Measurements from ENCODE around the gene LACTBL1.

Gene LACTBL1

DNA sequence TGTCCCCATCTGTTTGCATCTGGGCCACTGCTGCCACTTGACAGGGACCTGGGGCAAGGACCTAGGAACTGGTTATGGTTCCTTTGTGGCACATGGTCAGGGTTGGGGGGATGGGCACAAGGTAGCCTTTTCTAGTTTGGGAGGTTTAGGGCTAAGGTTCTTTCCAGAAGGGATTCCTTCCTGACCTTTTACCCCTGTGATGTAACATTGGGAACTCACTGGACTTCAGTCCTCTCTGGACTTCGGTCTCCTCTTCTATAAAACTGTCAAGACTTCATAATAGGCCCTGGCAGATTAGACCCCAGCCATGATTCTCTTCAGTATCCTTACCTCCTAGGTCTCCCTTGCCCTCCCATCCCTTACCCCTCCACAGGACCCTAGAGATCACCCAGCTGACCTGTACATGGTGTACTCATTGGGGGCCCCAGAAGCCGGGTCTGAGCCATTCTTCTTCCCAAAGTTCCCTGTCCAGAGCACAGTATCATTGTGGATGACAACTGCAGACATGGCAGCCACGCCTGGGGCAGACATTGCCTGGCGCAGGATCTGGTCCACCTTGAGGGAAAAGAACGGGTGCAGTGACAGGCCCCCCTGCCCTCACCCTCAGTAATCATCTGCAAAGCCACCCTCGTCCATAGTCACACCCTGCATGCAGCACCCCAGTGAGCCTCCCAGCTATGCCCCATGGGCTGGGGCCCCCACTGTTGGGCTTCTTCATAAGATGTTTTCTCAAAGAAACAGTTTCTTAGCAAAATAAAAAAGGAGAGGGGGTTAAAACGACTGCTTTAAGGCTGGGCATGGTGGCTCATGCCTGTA, 12.9 kb downstream of the LACTBL1 start:
- DNase-seq (ENCODE audit: low read depth) = no peak
- no peak overlapping the region for H3K4me3 ChIP-seq (replicated peaks; ENCODE audit: low read depth, low read length)
- TF ChIP-seq, protein P1, sequence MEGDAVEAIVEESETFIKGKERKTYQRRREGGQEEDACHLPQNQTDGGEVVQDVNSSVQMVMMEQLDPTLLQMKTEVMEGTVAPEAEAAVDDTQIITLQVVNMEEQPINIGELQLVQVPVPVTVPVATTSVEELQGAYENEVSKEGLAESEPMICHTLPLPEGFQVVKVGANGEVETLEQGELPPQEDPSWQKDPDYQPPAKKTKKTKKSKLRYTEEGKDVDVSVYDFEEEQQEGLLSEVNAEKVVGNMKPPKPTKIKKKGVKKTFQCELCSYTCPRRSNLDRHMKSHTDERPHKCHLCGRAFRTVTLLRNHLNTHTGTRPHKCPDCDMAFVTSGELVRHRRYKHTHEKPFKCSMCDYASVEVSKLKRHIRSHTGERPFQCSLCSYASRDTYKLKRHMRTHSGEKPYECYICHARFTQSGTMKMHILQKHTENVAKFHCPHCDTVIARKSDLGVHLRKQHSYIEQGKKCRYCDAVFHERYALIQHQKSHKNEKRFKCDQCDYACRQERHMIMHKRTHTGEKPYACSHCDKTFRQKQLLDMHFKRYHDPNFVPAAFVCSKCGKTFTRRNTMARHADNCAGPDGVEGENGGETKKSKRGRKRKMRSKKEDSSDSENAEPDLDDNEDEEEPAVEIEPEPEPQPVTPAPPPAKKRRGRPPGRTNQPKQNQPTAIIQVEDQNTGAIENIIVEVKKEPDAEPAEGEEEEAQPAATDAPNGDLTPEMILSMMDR (IDR thresholded peaks at IDR 0.05; ENCODE audit: low read length, missing control alignments) = no peak

DNA sequence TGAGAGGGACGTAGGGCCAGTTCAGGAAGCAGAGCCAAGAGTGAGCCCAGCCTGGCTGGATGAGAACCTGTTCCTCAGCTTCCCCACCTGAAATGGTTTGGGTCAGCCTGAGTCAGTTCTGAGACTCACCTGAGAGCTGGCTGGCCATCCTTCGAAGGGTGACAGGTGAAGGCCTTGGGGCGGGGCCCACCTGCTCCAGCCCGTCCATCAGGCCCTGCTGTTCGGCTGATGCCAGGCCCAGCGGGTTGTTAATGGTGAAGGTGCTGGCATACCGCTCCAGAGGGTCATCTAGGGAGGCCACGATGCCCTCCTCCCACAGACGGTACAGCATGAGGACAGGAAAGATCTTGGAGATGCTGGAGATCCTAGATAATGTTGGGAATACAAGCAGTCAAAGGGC, 14.1 kb downstream of the LACTBL1 start:
- no peak for DNase-seq (ENCODE audit: low read depth)
- no peak overlapping the region for H3K4me3 ChIP-seq (replicated peaks; ENCODE audit: low read depth, low read length)
- TF ChIP-seq, protein P1 (IDR thresholded peaks at IDR 0.05; ENCODE audit: low read length, missing control alignments) = no peak

DNA sequence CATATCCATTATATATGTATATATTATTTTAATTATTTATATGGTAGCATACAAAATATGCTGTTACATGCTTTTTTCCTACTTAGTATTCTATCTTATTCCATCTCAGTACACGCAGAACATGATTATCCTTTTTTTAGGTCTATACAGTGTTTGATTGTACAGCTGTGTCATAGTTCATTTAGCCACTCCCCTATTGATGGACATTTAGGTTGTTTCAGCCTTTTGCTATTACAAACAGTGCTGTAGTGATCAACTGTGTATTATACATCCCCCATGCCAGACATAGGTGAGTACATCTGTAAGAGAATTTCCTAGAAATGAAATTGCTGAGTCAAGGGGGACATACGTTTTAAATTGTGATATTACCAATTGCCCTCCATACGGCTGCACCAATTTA, 15.6 kb downstream of the LACTBL1 start:
- H3K4me3 ChIP-seq (replicated peaks; ENCODE audit: low read depth, low read length) = no peak overlapping the region
- no peak for DNase-seq (ENCODE audit: low read depth)
- TF ChIP-seq, protein P1 (IDR thresholded peaks at IDR 0.05; ENCODE audit: low read length, missing control alignments) = no peak

DNA sequence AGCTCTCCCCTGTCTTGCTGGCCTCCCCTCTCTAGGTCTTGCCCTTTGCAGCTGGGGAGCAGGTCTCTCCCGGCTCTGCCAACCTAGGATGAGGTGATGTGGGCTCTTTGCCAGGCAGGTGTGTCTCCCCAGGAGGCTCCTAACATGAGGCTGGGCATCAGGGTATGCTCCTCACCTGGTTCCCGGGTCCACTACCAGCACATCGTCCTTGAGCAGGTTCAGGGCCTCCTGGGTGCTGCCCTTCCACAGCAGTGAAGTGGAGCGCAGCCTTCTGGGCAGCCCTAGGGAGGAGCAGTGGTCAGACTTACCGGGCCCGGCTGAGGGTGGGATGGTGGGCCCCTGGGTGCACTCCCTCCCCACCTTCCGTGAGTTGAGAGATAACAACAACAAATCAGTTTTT, 17.5 kb downstream of the LACTBL1 start:
- H3K4me3 ChIP-seq (replicated peaks; ENCODE audit: low read depth, low read length) = no peak overlapping the region
- no peak for DNase-seq (ENCODE audit: low read depth)
- TF ChIP-seq, protein P1 (IDR thresholded peaks at IDR 0.05; ENCODE audit: low read length, missing control alignments) = no peak

DNA sequence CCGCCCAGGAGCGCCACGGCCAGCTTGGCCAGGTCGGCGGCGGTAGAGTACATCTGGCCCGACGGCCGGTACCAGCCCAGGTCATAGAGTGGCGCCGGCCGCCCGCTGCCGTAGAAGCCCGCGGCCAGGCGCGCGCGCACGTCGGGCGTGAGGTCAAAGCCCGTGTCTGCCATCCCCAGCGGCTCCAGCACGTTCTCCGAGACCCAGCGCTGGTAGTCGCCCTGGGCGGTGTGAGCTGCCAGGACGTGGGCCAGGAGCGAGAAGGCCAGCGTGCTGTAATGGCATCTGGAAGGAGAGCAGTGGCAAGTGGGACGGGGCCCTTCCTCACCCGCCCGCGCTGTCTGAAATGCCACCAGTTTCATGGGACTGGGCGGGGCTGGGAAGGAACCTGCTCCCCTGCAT, 18.9 kb downstream of the LACTBL1 start:
- DNase-seq (ENCODE audit: low read depth) = no peak
- TF ChIP-seq, protein P1 (IDR thresholded peaks at IDR 0.05; ENCODE audit: low read length, missing control alignments) = no peak
- no peak overlapping the region for H3K4me3 ChIP-seq (replicated peaks; ENCODE audit: low read depth, low read length)

DNA sequence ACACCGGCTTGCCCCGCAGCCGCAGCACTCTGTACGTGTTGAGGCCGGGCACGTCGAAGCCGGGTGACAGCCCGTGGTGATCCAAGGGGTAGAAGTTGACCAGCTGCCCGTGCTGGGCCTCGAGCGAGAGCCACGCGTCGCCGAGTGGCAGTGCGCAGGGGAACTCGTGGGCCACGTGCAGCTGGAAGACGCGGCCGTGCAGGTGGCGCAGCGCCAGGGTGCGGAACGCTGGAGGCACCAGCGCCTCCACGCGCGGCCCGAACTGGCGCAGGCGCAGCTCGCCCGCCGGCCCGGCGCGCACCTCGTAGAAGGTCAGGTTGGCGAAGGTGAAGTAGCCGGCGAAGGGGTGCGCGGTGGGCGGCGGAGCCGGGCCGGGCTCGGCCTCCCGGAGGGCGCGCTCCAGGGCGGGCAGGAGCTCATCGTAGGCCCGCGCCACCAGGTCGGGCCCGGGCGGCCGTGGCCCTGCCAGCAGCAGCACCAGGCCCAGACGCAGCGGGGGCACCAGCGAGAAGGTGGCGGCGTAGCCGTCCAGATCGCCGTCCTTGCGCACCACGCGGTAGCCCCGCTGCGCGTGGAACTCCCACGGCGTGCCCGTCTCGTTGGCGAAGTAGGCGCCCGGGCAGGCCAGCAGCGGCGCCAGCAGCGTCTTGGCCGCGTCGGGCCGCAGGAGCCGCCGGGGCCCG, 19.5 kb downstream of the LACTBL1 start:
- no peak overlapping the region for H3K4me3 ChIP-seq (replicated peaks; ENCODE audit: low read depth, low read length)

More for the DNA sequence above, 19.5 kb downstream of the LACTBL1 start:
- TF ChIP-seq, protein P1 (IDR thresholded peaks at IDR 0.05; ENCODE audit: low read length, missing control alignments) = no peak
- no peak for DNase-seq (ENCODE audit: low read depth)
